Keratinocyte (primary cell): Measurements from ENCODE around the gene SCART1.
"Not testable (repeated sequence)": the region's sequence is repeated elsewhere in the genome, so short reads cannot be mapped to it uniquely, and the experiment has no call there.

ENCODE experiments used
- EZH2 ChIP-seq: IDR thresholded peaks from one replicate; pipeline ENCODE4 v1.6.1; 2012; ENCODE audit warnings: inconsistent platforms, mild to moderate bottlenecking, low read length, moderate library complexity
- TF ChIP-seq, protein P1 (sequence below), 3 experiments: IDR thresholded peaks in 1 of 3; conservative IDR thresholded peaks in 1 of 3; optimal IDR thresholded peaks in 1 of 3; 2 replicates in 2 of 3; 3 replicates in 1 of 3; pipeline versions ENCODE3 to v1.5.1; 2011; ENCODE audit warnings: low read length in 3 of 3, mild to moderate bottlenecking in 3 of 3, moderate library complexity in 2 of 3, control low read depth in 1 of 3, inconsistent platforms in 1 of 3; ENCODE audit not compliant: insufficient read depth in 2 of 3; ENCODE audit errors: extremely low read depth in 1 of 3

DNA sequence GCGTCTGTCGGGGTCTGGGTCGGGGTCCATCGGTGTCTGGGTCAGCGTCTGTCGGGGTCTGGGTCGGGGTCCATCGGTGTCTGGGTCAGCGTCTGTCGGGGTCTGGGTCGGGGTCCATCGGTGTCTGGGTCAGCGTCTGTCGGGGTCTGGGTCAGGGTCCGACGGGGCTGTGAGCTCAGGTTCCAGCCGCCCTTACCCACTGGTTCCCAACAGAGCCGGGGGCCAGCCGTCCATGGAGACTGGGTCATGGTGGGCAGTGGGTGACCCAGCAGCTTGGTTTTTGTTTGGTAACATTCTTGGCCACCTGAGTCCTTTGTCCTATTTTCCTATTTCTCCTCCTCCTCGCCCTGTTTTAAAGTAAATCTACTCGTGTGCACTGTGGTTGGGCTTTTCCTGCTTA is 12.4 kb upstream of the SCART1 start:
- TF ChIP-seq, protein P1, sequence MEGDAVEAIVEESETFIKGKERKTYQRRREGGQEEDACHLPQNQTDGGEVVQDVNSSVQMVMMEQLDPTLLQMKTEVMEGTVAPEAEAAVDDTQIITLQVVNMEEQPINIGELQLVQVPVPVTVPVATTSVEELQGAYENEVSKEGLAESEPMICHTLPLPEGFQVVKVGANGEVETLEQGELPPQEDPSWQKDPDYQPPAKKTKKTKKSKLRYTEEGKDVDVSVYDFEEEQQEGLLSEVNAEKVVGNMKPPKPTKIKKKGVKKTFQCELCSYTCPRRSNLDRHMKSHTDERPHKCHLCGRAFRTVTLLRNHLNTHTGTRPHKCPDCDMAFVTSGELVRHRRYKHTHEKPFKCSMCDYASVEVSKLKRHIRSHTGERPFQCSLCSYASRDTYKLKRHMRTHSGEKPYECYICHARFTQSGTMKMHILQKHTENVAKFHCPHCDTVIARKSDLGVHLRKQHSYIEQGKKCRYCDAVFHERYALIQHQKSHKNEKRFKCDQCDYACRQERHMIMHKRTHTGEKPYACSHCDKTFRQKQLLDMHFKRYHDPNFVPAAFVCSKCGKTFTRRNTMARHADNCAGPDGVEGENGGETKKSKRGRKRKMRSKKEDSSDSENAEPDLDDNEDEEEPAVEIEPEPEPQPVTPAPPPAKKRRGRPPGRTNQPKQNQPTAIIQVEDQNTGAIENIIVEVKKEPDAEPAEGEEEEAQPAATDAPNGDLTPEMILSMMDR (optimal IDR thresholded peaks at IDR 0.05 in 1 of 3, IDR thresholded peaks at IDR 0.05 in 1 of 3, conservative IDR thresholded peaks at IDR 0.05 in 1 of 3; ENCODE audit: extremely low read depth in 1 of 3, insufficient read depth in 2 of 3, low read length in 3 of 3): not testable (repeated sequence)
- not testable (repeated sequence) for TF ChIP-seq EZH2
